ENCODE measurements around the gene DCST2.

- TF ChIP-seq ZNF274 (IDR thresholded peaks at IDR 0.05; ENCODE audit: low read depth, low read length) (no peak), SUZ12 (IDR thresholded peaks at IDR 0.05; ENCODE audit: extremely low read depth, insufficient read depth, insufficient read length) (peak; percentile 79), YY1 (IDR thresholded peaks at IDR 0.05; ENCODE audit: insufficient read depth, insufficient read length) (no peak)
These were observed 46.1 kb upstream of the DCST2 start for GRCh38 chr1:155079487-155080311.
